ENCODE results near the gene GNB5.

Gene GNB5

GRCh38 chr15:52164631-52165265, 26.4 kb downstream of the GNB5 start:
- no peak for ATAC-seq

- no peak for ATAC-seq
These were observed 27.6 kb downstream of the GNB5 start for GRCh38 chr15:52163321-52164190.

- no peak for ATAC-seq
These were observed 28.3 kb downstream of the GNB5 start for GRCh38 chr15:52162876-52163275.

- no peak for ATAC-seq
These were observed 28.9 kb downstream of the GNB5 start for GRCh38 chr15:52162260-52162659.

GRCh38 chr15:52161406-52161966, 29.7 kb downstream of the GNB5 start:
- no peak for ATAC-seq

GRCh38 chr15:52159645-52160044, 31.5 kb downstream of the GNB5 start:
- no peak for ATAC-seq

GRCh38 chr15:52158084-52158765, 33.0 kb downstream of the GNB5 start:
- ATAC-seq = no peak

- ATAC-seq = no peak
These were observed 35.3 kb downstream of the GNB5 start for GRCh38 chr15:52155878-52156277.

- ATAC-seq = no peak
These were observed 36.0 kb downstream of the GNB5 start for GRCh38 chr15:52154896-52155865.

GRCh38 chr15:52153900-52154895, 37.0 kb downstream of the GNB5 start:
- ATAC-seq = no peak

GRCh38 chr15:52151353-52151752, 39.8 kb downstream of the GNB5 start:
- no peak for ATAC-seq

- no peak for ATAC-seq
These were observed 40.3 kb downstream of the GNB5 start for GRCh38 chr15:52150871-52151270.

GRCh38 chr15:52150043-52150825, 41.0 kb downstream of the GNB5 start:
- no peak for ATAC-seq

GRCh38 chr15:52148403-52148802, 42.8 kb downstream of the GNB5 start:
- no peak for ATAC-seq

GRCh38 chr15:52146776-52147175, 44.4 kb downstream of the GNB5 start:
- no peak for ATAC-seq

GRCh38 chr15:52146261-52146660, 44.9 kb downstream of the GNB5 start:
- no peak for ATAC-seq

GRCh38 chr15:52144656-52145178, 46.5 kb downstream of the GNB5 start:
- no peak for ATAC-seq

GRCh38 chr15:52143873-52144272, 47.3 kb downstream of the GNB5 start:
- no peak for ATAC-seq

- ATAC-seq = no peak
These were observed 50.5 kb downstream of the GNB5 start for GRCh38 chr15:52140646-52141045.
